OCI-LY1 (cell line): ENCODE data around the gene MACROD2.

Experiments used
- CTCF ChIP-seq: fragments of 200-600 bp; sonication (generic), shearing (Covaris generic); IDR thresholded peaks from 2 replicates; pipeline ENCODE4 v1.5.1; 2017; ENCODE audit warnings: mild to moderate bottlenecking, antibody characterized with exemption, low read length, moderate library complexity, mixed read lengths
- EZH2 ChIP-seq: fragments of 200-600 bp; sonication (generic), shearing (Covaris generic); IDR thresholded peaks from 2 replicates; pipeline ENCODE4 v1.8.0; 2017; ENCODE audit warnings: borderline replicate concordance, mixed run types, mild to moderate bottlenecking, antibody characterized with exemption, low read length, moderate library complexity, mixed read lengths

- no peak for TF ChIP-seq CTCF
- no peak for TF ChIP-seq EZH2
Measured at GRCh38 chr20:14444106-14444505, 448.8 kb downstream of the MACROD2 start.
